GM18867 (cell line): ENCODE data around the gene WDFY1.
"Not testable (repeated sequence)": the region's sequence is repeated elsewhere in the genome, so short reads cannot be mapped to it uniquely, and the experiment has no call there.

ENCODE experiments used
- ATAC-seq: cut with Tn5 transposase; IDR thresholded peaks from one replicate; pipeline ENCODE4 v1.9.1; 2021; ENCODE audit warnings: mild to moderate bottlenecking, moderate library complexity; ENCODE audit not compliant: unreplicated experiment

WDFY1 gene

DNA sequence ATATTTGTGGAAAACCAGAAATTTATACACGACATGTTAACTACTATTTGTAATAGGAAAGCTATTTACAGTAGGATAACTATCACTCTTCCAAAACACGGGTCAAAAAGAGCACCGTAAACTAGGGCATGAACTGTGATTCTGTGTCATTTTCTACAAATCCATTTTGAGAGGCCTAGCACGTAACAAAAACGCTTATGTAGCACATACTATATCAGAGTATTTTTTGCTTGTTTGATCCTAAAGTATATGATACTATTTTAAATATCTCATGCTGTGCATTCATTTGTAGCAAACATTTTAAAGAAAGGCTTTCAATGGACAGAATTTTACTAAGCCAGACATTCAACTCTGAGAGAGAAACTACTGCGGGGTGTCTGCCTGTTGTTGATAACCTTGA lies 45.1 kb downstream of the WDFY1 start:
- ATAC-seq: no peak

DNA sequence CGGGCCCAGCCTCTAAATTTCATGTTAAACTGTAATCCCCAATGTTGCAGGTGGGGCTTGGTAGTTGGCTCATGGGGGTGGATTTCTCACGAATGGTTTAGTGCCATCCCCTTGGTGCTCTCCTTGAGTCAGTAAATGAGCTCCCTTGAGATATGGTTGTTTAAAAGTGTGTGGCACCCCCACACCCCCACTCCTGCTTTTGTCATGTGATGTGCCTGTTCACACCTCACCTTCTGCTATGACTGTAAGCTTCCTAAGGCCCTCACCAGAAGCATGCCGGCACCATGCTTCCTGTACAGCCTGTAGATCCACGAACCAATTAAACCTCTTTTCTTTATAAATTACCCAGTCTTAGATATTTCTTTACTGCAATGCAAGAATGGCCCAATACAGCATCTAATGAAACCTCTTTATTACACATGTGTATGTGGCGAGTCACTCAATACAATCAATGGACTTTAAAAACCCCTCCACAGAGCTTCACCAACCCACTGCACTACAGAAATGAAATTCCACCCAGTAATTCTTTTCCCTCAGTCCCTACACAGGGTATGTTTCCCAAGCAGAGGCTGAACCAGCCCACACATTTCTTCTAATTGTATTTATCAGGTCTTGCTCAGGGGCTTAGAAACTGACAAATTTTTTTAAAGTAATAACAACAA lies 47.3 kb downstream of the WDFY1 start:
- ATAC-seq: no peak

DNA sequence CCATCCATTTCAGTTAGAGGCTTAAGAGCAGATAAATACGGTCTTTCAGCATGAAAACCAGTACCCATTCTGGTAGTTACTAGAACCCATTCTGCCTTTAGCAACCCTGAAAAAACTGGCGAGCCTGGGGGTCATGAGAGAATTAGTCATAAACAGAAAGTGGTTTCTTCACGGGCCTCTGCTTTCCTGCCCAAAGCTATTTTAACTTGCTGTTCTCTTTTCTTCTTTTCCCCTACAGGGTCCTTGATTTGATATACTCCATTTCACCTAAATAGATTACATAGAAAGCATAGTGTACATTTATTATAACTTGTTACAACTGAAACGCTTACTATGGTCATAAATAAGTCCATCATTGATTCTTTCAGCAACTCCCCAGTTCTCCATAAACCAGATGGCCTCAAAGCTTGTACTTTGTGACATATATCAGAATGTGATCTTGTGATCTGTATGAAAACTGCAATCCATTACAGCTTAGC lies 48.3 kb downstream of the WDFY1 start:
- ATAC-seq: peak; percentile 63

DNA sequence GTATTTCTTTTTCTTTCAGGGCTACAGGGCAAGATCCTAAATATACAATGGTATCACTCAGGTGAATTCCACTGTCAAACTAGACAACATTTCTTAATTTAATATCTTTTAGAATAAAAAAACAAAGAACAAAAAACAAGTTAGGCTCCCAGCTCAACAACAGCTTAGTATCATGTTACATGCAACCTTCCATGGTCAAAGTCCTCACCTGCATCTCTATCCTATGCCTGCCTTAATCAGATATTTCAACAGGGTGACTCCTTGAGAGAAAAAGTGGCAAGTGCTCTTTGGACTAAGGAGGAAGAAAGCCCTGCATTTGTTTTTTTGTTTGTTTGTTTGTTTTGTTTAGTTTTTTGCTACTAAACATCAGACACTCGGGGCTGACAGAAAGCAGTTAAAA lies 50.2 kb downstream of the WDFY1 start:
- ATAC-seq: no peak

DNA sequence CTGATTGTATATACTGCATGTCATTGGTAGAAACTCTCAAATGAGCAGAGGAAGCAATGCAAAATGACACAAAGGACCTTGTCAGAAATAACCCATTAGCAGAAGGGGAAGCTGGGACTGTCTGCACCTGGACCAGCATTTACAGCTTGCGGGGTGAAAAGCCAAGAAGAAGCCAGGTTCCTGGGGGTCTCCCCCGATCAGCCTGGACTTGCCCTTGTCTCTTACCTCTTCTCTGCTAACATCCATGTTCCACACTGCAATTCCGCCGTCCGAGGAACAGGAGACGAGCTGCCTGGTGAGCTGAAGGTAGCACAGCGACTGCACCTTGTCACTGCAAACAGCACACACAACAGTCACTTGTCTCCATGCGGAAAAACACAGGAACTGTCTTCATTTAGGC lies 51.1 kb downstream of the WDFY1 start:
- no peak for ATAC-seq

DNA sequence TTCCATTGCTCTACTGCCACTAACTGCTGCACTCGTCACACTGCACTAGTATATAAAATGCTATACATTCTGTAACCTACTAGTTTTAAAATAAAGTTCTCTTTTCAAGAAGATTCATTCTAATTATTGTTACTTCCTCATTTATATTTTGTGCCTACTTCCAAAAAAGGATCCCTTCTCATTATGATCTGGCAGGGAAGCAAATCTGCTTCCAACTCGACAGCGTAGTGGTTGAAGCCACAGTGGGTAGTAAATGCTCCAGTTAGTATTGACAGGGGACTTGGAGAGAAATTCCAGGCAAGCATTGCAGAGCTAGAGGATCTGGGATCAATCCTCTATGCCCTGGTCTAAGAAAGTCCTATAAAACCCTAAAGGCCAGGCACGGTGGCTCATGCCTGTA lies 54.4 kb downstream of the WDFY1 start:
- ATAC-seq: no peak

DNA sequence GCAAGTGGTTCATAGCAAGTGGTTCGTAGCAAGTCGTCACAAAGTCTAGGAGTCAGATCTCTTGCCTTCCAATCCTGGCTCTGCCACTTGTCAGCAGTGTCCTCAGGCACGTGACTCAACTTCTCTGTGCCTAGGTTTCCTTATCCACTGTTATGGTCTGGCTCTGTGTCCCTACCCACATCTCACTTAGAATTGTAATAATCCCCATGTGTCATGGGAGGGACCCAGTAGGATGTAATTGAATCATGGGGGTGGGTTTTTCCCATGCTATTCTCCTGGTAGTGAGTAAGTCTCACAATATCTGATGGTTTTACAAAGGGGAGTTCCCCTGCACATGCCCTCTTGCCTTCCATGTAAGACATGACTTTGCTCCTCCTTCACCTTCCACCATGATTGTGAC lies 55.9 kb downstream of the WDFY1 start:
- ATAC-seq: no peak

DNA sequence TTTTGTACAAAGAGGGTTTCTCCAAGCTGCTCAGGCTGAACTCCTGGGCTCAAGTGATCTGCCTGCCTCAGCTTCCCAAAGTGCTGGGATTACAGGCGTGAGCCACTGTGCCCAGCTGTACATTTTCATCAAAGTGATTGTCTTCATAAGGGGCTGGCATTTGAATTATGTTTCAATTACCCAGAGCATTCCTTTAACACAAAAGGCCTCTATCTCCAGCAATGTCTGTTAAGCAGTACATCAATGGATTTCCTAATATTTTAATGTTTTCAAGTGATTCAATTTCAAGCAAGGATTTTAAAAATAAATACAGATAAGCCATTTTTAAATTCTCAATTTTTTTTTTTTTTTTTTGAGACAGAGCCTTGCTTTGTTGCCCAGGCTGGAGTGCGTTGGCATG lies 56.9 kb downstream of the WDFY1 start:
- no peak for ATAC-seq

DNA sequence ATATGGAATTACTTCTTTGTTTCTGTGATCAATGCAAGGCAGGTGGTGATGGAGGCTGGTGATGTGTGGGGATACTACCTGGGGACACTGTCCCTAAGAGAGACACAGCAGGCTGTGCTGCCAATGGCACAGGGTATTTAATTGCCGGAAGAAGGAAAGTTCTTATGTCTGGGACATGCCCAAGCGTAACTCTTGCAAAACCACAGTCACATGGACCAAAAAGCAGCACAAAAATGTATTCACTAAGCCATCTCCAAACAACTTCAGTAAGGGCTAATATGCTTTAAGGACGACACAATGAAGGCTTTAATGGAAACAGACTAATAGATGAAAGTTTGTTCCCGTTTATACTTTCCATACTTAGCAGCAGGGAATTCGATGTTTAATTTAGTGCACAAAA lies 58.0 kb downstream of the WDFY1 start:
- ATAC-seq: no peak

DNA sequence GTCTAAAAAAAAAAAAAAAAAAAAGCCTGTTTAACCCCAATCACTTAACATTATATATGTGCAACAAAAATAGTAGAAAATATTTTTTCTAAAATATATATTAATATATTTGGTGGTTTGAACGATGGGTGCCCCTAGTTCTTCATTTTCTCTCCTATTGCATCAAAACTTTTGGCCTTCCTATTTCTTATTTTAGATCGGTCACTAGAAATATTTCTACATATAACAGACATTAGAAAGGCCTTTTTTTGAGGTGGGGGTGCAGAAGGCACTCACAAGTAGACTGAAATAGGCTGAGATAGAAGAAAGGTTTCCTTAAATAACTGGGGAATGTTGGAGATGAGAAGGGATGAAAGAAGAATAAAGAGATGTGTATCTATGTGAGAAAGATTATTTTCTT lies 58.4 kb downstream of the WDFY1 start:
- no peak for ATAC-seq

DNA sequence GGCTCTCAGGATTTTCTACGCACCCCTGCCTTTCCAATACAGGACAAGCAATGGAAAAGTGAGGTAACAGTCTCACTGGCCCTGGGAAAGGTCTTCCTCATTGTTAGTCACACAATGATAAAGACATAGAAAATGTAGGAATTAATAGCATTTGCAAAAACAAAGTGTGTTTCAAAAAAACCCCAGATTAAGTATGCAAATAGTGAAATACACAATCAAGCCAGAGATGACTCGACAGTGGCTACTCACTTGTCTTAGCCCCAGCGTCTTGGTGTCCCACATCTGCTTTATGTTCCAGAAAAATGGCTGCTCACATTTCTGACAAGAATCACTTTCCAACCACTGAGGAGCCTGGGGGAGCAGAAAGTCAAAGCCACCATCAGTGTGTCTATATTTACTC lies 60.7 kb downstream of the WDFY1 start:
- ATAC-seq: peak; percentile 88

DNA sequence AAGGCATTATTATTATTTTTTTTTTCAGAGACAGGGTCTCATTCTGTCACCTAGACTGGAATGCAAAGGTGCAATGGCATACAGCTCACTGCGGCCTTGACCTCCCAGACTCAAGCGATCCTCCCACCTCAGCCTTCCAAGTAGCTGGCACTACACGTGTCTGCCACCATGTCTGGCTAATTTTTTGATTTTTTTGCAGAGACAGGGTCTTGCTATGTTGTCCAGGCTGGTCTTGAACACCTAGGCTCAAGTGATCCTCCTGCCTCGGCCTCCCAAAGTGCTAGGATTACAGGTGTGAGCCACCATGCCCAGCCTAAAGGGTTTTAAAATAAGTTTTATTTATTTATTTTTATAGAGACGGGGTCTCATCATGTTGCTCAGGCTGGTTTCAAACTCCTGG lies 62.4 kb downstream of the WDFY1 start:
- ATAC-seq: no peak

DNA sequence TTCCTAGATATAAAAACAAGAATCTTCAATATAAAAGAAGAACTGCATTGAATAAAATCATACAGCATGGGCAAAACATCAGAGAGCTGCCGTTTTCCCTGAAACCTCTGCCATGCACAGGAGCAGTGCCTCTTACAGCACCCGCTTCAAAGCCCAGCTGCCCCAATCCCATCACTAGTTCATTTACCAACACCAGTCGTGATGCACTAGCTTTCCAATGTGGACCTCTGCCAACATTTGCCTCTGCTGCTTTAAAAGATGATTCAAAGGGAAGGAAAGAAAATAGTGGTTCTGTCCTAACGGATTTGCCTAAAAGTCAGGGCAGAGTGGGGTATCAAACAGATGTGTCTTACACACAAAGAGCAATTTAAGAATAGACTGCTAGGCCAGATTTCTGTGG lies 64.3 kb downstream of the WDFY1 start:
- ATAC-seq: no peak

DNA sequence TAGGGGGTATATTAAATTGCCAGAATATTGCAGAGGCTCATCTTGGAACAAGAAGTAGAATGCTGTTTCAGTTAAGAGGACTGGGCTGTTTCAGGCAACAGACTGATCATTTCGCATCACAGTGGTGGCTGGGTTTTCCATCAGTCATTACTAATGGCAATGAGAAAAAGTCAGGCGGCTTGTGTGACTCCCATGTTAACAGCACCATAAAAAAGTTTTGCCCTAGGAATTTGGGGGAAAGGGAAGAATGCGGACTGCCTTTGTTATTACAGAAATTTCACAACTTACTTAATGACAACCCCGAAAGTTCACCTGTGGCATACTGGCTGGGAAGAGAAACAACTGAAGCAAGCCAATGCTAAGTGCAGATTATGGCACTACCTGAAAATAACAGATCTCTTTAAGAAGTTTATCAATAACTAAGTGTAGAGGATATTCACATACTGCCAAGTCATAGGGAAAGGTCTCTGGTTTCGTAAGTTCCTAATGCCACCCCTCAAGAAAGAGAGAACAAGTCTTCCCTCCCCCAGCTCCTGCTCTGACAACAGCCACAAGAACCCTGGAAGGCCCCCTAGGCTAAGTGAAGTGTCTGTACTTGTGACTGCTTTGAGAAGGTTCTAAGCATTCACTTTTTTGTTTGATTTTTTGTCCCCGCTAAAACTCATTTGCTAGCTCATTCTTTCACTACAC lies 67.3 kb downstream of the WDFY1 start:
- ATAC-seq: peak; percentile 41

DNA sequence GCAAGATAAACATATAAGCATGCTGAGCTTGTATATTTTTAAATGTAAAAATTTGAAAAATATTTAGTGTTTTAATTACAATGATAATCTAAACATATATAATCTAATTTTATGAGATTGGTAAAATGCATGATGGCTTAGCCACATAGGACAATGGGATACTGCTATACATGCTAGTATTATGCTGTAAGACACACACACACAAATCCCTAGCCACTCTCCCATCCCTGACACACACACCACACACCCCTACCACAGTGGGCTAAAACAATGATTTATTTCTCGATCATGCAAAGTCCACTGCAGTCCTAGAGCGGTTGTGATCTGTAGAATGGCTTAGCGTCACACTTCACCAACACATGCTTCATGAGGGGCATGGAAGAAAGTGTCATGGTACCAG lies 71.5 kb downstream of the WDFY1 start:
- no peak for ATAC-seq

DNA sequence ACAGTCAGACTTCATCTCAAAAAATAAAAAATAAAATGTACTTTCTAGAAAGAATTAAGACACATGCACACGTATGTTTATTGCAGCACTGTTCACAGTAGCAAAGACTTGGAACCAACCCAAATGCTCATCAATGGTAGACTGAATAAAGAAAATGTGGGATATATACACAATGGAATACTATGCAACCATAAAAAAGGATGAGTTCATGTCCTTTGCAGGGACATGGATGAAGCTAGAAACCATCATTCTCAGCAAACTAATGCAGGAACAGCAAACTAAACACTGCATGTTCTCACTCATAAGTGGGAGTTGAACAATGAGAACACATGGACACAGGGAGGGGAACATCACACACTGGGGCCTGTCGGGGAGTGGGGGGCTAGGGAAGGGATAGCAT lies 72.4 kb downstream of the WDFY1 start:
- not testable (repeated sequence) for ATAC-seq

DNA sequence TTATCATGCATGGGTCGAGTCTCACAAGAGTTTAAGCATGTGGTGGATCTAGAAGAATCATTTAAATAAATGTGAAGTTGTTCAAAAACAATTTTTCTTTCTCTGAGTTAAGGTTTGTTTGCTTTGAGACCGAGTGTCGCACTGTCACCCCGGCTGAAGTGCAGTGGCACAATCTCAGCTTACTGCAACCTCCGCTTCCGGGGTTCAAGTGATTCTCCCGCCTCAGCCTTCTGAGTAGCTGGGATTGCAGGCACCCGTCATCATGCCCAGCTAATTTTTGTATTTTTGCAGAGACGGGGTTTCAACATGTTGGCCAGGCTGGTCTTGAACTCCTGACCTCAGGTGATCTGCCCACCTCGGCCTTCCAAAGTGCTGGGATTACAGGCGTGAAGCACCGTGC lies 73.5 kb downstream of the WDFY1 start:
- not testable (repeated sequence) for ATAC-seq

DNA sequence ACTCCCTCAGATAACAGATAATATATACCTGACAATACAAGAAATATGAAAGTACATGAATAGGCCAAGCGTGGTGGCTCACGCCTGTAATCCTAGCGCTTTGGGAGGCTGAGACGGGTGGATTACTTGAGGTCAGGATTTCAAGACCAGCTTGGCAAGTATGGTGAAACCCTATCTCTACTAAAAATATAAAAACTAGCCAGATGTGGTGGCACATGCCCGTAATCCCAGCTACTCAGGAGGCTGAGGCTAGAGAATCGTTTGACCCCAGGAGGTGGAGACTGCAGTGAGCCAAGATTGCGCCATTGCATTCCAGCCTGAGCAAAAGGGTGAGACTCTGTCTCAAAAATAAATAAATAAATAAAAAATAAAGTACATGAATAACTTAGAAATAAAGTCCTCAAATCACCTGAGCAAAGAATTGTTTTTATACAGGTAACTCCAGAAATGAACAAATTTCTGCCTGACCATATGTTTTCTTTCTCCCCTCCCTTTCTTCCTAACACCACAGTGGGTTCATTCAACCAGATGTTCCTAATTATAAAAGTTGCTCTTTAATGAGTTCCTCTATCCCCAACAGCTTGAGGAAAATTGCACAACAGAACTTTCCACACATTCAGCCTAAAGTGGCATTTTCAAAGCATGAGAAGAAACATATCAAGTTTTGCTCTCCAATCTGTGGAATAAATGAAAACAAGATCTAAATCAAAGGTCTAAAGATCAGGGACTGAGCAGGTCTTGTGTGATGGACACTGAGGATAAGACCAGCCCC lies 74.1 kb downstream of the WDFY1 start:
- ATAC-seq: no peak

DNA sequence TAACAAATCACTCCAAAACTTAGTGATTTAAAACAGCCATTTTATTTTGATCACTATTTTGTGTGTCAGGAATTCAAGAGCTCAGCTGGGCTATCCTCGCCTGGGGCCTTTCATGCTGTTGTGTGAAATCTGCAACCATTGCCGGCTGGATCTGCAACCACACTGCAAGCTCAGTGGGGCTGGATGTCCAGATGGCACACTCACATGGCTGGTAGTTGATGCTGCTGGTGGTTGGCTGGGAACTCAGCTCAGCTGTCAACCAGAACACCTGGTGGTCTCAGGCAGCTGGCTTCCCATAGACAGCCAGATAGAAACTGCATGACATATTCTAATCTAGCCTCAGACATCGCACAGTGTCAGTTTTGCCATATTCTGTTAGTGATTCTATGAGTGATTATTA lies 77.1 kb downstream of the WDFY1 start:
- ATAC-seq: peak; percentile 76

DNA sequence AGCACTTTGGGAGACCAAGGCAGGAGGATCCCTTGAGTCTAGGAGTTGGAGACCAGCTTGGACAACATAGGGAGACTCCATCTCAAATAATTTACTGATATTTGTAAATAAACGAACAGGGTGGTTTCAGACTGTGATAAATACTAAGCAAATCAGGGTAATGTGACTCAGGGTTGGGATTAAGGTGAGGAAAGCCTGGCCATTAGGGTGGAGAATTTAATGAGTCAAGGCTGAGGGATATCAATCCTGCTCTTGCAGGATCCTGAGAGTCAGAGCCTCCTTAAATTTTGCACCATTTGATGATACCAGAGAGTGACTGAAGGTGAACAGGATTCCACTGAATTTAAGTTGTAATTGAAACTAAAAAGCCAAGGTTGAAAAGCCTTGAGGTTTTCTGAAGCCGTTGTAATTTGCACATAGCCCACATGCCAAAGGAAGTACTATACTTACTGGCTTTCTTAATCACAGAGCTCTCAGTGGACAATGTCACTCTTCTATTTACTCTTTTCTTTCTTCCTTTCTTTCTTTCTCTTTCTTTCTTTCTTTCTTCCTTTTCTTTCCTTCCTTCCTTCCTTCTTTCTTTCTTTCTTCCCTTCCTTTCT lies 79.1 kb downstream of the WDFY1 start:
- ATAC-seq: no peak

DNA sequence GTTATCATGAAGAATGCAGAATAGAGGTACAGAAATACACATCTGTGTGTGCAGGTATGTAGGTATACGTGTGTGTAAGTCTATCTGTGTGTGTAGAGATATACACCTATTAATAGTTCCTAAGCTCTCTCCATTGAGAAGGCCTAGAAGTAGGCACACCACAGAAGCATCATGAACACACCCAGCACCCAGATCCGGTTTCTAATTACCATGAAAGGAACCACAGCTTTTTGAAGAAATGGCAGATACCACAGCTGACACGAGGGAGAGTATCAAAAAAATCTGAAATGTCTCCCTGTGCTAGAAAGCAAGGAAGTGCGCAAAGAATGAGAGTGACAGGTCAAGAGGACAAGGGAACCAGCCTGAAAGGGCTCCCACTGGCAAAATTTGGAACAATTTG lies 80.0 kb downstream of the WDFY1 start:
- no peak for ATAC-seq

DNA sequence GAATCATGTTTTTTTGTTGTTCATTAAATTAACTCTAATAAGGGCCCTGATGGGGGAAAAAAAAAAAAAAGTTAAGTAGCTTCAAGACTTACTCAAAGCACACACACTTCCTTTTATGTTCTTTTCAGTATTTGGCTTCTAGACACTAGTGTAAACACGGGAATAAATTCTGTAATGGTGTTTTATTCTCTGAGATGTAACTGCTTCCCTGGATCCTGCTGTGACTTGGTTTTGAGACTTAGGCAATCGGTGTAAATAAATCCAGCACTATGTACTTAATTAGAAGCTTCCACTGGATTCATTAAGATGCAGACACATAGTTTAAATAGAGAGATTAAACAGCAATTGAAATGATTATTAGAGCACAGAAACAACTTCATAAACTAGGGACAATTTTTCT lies 81.6 kb downstream of the WDFY1 start:
- no peak for ATAC-seq
